Stimulated activated CD4-positive, alpha-beta T cell treated with anti-CD3 and anti-CD28 coated beads, TNF-alpha, amount 100 ng/mL, for 1 hour (primary cell): ENCODE measurements around the gene FBF1.
"Not testable (repeated sequence)": the region's sequence is repeated elsewhere in the genome, so short reads cannot be mapped to it uniquely, and the experiment has no call there.

Experiments used
- DNase-seq, 3 donors: peaks; one replicate each; pipeline ENCODE4 v3.0.0-alpha.2; 2020; ENCODE audit warnings: low read depth in 3 of 3, low spot score in 1 of 3

Gene FBF1, protein sequence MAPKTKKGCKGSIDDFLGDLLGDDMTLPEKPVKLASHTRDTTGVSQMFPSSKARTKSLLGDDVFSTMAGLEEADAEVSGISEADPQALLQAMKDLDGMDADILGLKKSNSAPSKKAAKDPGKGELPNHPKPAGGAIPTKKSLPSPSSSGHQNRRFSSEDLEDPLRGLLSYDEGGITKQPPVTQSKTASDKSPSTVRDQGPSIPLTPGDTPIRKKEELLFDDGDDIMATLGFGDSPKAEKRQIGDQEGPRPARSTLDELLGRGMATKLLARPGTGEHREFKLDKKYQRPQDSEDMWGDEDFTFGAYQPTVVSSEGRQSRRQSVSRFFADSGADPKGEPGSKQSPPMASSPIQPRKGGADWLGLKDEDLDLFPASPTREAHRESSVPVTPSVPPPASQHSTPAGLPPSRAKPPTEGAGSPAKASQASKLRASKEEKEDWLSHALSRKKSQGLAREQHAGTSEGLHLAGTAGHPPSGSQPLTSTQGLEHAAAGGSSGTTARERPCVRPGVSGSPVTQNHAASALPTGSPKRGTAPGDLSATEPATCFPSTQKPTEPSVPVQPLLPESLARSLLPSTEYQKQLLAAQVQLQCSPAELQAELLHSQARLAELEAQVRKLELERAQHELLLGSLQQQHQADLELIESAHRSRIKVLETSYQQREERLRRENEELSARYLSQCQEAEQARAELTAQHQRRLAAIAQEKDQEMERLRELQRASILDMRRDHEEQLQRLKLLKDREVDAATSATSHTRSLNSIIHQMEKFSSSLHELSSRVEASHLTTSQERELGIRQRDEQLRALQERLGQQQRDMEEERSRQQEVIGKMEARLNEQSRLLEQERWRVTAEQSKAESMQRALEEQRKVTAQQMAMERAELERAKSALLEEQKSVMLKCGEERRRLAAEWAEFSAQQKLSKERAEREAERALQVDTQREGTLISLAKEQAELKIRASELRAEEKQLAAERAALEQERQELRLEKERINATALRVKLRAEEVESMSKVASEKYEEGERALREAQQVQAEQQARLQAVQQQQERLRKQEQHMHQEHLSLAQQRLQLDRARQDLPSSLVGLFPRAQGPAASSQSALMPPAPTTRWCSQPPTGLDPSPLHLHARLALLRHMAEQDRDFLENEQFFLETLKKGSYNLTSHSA

DNA sequence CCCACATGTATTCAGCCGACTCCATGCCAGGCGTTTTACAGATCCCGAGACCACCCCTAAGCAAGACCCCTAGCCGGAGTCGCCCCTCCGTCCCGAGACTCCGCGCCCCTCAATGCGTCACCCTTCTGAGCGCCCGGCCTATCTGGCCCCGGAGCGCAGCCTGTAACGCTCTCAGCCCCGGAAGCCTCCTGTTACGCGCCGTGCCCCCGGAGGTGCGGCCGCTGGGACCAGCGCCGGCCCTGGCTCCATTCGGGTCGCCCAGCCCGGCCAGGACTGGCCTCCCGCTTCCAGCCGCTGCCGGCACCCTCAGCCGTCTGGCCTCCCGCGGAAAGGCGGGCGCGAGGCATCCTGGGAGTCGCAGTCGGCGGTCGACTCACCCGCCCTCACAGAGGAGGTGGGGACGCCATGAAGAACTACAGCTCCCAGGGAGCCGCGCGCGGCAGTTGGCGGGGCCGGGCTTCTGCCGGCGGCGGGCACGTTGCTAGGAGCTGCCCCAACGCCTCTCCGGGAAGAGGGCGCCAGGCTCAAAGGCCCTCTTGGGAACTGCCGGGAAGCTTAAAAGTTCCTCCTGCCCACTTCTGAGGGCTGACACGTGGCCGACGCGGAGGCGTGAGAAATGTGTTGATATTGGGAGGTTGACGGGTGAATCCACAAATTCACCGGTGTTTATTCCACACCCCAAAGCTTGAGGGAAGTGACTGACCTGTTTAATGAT lies at the start of gene FBF1:
TSS of gene FBF1 (minus strand) at position 316 of the 715 bp plus-strand sequence. CDS start 2,893 bp downstream, outside the sequence.
- DNase-seq = peak; percentile 64 to 77 (median 70)

DNA sequence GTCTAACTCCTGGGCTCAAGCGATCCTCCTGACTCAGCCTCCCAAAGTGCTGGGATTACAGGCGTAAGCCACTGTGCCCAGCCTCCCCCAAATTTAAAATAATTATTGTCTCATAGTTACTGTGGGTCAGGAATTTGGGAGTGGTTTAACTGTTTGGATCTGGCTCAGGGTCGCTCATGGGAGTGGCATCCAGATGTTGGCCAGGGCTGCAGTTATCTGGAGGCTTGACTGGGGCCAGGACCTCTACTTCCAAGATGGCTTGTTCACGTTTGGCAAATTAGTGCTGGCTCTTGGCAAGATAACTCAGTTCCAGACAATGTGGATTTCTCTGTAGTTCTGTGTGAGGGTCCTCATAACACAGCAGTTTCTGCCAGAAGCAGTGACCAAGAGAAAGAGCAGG lies 46.2 kb upstream of the FBF1 start:
- DNase-seq = no peak

DNA sequence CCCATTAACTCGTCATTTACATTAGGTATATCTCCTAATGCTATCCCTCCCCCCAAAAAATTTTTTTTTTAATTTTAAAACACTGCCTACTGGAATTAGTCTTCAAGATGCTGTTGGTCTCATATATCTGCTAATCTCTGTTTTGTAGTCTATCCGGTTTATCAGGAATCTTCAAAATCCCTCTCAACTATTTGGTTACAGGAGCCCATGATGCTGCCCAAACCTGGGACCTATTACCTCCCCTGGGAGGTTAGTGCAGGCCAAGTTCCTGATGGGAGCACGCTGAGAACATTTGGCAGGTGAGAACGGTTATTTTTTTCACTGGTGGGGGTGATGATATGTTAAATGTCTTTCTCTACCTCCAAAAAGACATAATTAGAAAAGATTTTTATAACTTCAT lies 45.1 kb upstream of the FBF1 start:
- no peak for DNase-seq

DNA sequence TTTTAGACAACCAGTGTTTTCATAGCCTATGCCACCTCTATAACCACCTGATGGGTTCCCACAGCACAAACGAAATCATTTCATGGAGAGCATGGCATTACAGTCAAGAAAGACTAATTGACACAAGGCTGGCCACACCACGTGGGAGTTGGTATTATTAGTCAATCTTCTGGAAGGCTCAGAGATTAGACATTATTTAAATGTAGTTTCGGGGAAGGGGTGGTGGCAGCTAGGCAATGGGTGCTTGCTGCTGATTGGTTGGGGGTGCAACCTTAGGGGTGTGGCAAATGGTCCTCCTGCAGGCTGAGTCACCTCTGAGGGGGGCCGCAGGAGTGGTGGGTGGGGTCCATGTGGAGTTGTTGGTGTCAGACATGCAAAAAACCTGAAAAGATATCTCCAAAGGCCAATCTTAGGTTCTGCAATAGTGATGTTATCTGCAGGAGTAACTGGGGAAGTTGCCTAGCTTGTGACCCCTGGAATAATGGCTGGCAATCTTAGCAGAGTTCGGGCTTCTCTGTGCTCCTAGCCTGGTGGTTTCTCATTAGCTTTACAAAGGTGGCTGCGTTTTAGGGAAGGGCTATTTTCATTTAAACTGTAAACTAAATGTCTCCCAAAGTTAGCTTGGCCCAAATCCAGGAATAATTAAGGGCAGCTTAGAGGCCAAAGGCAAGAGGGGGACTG lies 42.8 kb upstream of the FBF1 start:
- DNase-seq = no peak

DNA sequence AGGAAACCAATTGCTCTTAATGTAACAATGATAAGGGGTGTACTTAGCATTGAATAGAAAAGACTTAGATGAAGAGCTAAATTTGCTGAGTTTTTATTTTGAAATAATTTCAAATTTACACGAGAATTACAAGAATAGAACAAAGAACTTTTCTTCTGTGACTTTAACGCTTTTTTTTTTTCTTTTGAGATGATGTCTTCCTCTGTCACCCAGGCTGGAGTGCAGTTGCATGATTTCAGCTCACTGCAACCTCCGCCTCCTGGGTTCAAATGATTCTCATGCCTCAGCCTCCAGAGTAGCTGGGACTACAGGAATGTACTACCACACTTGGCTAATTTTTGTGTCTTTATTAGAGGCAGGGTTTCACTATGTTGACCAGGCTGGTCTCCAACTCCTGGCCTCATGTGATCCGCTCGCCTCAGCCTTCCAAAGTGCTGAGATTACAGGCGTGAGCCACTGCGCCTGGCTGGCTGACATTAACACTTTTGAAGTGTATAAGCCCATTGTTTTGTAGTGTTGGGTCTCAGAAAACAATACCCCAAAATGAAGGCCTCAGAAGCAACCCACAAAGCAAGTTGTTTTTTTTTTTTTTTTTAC lies 40.3 kb upstream of the FBF1 start:
- no peak for DNase-seq

DNA sequence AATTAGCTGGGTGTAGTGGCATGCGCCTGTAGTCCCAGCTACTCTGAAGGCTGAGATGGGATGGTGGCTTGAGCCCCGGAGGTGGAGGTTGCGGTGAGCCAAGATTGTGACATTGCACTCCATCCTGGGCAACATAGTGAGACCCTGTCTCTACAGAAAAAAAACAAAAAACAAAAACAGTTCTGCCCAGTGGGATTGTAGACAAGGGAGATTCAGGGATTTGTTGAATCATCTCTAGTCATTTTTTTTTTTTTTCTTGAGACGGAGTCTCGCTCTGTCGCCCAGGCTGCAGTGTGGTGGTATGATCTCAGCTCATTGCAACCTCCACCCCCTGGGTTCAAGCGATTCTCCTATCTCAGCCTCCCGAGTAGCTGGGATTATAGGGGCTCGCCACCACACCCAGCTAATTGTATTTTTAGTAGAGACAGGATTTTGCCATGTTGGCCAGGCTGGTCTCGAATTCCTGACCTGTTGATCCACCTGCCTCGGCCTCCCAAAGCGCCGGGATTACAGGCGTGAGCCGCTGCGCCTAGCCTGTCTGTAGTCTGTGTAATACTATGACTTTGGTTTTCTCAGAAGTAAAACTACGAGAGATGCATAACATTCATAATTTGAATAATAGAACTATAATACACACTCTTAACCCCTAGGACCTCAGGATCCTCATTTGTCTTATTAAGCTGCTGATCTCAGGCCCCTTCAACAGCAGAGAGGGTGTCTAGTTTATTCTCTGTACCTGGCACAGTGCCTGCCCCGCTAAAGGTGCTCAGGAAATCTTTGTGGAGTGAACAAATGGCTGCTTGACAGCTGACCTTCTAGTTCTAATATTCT lies 39.6 kb upstream of the FBF1 start:
- no peak for DNase-seq

DNA sequence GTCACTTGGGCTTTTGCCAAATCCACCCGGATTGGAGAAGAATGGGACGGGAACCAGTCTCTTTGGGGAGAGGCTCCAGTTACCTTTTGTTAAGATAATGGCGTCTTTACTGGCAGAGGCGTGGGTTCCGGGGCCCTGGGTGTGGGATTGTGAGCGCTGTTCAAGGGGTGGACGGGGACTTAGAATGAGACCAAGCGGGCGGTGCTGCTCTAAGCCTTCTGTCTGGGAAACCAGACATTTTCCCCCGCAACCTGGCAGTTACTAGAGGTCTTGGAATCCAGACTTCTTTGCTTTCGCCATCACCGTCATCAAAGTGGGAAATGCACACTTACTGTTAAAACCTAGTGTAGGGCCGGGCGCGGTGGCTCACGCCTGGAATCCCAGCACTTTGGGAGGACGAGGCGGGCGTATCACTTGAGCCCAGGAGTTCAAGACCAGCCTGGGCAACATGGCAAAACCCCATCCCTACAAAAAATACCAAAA lies 38.9 kb upstream of the FBF1 start:
- no peak for DNase-seq

DNA sequence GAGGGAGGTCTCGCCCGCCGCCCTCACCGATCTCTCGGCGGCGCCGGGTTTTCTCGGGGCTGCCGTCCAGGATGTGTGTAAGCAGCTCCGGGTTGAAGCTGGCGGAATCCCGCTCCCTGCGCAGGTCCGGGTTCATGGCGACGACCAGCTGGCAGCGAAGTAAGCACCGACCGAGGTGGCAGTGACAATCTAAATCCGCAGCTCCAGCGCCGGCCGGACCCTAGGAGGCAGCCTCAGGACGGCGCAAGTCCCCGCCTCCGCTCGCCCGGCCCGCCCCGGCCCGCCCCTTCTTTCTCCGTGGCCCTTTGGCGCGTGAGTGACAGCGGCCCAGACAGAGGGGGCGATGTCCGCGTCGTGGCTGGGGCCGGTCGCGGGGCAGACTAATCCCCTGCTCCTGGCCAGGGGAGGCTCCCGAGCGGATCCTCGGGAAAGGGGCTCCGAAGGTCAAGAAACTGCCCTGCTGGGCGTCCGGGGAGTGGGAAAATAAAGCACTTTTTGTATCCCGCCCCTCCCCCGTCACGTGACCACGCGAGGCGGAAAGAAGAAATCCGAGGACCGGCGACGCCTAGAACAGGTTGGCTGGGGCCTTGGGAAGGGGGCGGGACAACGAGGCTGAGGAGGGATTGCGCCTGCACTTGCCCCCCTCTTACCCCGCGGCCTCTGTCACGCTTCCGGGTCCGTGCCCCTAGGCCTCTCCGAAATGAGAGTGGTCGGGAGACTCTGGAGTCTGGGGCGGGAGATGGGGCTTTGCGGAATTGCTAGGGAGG lies 38.3 kb upstream of the FBF1 start, which contains the start of the genes ACOX1 and TEN1:
TSS of gene ACOX1 (minus strand) at position 229 of the 767 bp plus-strand sequence. CDS start at position 136, 93 bp downstream.
TSS of gene TEN1 (plus strand) at position 303 of the 767 bp plus-strand sequence. CDS start 6,953 bp downstream, outside the sequence.
- DNase-seq = peak; percentile 83 to 89 (median 84)

DNA sequence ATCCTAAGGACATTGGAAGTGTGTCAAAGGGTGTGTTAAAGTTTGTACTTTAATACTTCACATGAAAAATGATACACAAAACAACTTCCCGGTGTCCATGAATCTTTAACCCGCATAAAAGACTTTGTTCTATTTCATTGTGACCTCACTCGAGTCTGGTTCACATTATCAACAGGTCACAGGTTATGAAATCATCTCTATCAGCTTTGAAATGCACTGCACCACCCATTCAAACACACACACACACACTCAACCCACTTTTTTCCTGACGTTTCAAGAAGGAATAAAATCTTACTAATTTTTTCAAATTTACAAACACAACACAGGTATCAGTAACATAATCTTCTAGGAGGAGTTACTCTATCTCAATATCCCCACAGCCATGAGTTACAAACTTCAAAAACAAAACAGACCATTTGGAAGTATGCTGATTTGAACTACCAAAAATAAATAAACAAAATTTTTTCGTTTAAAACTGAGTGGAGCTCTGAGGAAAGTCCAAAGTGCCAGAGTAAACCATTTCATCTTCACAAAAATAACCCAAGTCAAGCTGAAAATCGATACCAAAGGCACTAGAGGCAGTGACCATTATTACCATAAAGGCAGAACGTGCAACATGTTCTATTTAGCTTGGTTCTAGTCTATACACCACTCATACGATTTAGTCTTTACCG lies 35.5 kb upstream of the FBF1 start:
- DNase-seq = no peak

DNA sequence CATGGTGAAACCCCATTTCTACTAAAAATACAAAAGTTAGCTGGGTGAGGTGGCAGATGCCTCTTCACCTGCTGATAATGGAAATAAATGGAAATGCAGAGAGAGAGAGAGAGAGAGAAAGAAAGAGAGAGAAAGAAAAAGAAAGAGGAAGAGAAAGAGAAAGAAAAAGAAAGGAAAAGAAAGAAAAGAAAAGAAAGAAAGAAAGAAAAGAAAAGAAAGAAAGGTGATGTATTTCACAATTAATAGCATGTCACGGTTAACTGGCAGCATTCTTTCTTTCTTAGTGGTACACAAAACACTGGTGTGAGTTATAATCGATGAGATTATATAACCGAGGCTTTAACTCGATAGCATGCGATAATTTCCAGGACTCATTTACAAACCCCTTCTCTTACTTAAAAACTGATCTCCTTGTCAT lies 34.9 kb upstream of the FBF1 start:
- DNase-seq = no peak

DNA sequence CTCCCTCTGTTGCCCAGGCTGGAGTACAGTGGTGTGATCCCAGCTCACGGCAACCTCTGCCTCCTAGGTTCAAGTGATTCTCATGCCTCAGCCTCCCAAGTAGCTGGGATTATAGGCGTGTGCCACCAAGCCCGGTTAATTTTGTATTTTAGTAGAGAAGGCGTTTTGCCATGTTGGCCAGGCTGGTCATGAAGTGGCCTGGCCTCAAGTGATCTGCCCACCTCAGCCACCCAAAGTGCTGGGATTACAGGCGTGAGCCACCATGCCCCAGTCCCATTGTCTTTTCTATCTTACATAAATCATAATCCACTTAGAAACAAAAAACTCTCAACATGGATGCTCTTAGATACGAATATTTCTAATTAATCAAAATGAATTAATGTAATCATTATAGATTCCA lies 34.3 kb upstream of the FBF1 start:
- DNase-seq = not testable (repeated sequence)

DNA sequence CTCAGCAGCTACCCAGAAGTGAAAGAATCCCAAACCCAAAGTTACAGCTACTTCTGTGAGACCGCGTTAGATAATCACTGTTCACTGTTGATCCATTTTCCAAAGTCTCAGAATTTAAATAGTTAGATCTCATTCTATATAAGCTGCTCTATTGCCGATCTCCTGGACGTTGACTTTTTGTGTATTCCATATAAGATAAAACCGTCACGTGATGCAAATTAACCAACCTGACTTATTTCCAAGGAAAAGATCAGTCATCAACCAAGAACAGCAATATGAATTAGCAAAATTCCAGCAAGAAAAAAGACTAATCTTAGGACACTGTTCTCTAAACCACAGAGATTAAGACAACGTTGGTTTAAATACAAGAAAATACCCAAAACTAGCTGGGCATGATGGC lies 29.8 kb upstream of the FBF1 start:
- no peak for DNase-seq

DNA sequence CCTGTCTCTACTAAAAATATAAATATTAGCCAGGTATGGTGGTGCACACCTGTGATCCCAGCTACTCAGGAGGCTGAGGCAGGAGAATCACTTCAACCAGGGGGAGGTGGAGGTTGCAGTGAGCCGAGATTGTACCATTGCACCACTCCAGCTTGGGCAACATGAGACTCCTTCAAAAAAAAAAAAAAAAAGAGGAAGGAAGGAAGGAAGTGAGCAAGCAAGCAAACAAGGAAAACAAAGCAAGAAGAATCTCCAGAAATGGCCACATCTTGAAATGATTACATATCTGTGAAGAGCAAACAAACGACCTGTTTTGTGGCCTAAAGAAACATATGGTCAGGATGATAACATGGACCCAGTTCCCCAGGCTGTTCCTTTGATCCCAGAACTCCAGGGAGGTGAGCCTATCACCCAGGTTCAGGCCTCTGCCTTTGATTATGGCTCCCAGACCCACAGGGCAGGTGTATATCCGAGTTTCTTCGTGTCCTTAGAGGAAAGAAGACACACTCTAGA lies 29.2 kb upstream of the FBF1 start:
- no peak for DNase-seq

DNA sequence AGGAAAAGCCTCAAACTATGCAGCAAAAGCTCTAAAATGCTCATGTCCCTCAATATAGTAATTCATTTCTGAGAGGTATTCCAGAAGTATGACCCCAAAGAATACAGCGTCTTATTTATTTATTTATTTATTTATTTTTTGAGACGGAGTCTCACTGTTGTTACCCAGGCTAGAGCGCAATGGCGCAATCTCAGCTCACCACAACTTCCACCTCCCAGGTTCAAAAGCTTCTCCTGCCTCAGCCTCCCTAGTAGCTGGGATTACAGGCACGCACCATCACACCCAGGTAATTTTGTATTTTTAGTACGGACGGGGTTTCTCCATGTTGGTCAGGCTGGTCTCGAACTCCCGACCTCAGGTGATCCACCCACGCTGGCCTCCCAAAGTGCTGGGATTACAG lies 28.2 kb upstream of the FBF1 start:
- not testable (repeated sequence) for DNase-seq

DNA sequence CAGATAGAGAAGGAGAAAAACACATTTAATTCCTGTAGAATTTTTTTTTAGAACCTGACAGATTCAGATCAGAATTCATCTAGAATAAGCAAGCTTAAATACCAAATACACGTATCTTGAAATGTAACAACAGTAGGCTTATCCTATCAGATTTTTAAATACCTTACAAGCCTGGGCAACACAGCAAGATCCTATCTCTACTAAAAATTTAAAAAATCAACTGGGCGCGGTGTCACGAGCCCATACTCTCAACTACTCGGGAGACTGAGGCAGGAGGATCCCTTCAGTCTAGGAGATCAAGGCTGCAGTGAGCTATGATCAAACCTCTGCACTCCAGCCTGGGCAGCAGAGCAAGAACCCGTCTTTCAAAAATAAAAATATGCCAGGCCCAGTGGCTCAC lies 24.6 kb upstream of the FBF1 start:
- DNase-seq = no peak

DNA sequence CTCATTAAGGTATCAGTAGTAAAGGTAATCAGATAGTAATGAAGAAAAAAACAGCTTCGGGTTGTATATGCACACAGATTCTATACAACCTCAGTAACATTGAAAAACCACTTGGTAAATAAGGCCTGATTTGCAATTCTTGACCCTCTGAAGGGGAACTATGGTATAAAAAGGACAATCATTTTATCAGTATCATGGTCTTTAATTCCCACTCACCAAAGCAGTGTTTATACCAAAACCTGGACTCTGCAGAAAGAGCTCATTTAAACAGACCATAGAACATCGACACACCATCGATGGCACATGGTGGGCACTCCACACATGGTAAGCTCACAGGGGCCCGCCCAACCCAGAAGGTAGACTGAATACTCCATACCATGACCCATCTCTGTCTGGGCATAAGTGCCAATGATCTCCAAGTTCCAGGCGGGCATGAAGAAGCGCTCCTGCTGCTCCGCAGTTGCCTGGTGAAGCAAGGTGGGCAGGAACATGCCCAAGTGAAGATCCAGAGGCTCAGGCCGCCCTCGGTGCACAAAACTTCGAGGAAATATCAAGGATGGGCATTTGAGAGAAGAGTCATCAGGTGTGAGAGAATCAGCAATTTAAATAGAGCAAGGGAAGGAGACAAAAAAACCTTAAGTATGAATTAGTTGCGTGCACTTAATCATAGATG lies 19.1 kb upstream of the FBF1 start:
- DNase-seq = no peak
